ENCODE data around the gene ITIH6.
"Not testable (repeated sequence)": the region's sequence is repeated elsewhere in the genome, so short reads cannot be mapped to it uniquely, and the experiment has no call there.

ITIH6 gene

DNA sequence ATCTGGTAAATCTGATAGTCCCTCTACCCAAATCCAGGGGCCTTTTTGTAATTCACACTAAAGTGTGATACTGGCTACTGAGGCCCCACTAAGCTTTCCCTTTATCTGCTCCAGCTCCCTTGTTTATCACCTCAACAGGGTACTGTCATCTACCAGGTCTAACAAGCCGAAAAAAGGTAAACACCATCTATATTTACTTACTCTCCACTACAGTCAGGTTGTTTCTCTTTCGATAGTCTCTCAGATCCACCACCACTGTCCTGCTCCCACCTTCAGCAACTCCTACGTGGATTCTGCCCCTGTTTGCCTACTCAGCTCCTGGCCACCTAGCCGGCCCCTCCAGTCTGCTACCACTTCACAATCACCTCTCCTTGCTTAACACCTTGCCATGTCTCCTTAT, 3.3 kb downstream of the ITIH6 start:
- DNase-seq: no peak

DNA sequence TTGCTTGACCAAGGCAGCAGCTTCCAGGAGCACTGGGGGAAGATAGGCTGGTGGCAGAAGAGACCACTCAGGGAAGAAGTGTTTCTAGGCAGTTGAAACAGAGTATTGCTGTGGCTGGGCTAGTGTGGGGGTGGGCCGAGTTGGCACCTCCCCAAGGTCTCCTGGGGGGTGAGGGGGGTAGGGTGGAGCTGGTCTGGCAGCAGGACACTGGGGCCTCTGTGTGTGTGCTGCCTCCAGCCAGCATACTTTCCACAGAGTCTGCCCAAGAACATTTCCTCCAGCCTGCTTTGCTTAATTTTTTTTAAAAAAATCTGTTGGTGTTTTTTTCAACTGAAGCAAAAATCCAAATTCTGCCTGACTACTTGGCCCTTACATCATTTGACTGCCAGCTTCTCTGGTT, 4.0 kb downstream of the ITIH6 start:
- DNase-seq: no peak

DNA sequence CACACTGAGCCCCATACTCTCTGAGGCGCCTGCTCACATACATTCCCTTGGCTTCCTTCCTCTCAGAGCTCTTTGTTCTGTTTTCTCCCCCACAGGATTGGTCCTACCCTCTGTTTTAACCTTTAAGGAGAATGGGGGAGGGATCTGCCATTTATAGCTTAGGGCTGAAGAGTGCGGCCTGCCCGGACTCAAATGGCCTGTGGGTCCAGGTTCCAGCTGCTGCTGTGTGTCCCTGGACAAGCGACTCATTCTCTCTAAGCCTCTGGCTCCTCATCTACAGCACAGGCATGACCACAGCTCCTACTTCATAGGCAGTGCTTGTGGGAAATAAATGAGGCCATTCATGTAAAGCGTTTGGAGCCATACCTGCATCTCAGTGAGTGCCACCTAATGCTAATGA, 8.7 kb downstream of the ITIH6 start:
- DNase-seq: not testable (repeated sequence)

DNA sequence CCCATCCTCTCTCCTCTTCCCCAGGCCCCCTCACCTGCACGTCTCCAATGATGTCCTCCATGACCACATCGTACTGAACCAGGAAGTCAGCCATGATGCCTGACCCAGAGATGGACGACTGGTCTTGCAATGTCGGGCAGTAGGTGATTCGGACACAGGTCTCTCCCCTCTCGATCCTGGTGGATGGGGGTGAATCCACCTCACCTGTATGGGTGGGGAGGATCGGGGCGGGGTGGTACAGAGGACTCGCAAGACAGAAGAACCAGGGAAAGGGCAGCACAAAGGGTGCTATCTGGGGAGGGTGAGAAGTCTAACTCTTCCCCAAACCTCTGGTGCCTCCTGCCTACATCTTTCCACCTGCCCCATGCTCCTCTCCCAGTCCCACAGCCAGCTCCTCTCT, 9.6 kb downstream of the ITIH6 start:
- no peak for DNase-seq

DNA sequence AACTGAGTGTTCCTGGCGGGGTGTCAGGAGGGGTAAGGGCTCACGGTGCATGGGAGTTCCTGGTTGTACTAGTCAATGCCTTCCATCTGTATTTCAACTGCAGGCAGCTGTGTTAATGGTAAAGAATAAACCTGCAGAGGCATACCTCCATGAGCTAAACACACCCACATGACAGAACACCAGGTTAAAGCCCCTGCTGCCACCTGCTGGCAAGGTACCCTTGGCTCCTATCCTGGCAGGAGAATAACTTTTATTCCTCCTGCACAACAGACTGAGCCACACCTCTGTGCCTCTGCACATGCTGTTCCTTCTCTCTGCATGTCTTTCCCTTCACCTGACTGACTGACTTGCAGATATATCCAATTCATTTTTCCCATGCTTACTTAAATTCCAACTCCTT, 11.1 kb downstream of the ITIH6 start:
- no peak for DNase-seq

DNA sequence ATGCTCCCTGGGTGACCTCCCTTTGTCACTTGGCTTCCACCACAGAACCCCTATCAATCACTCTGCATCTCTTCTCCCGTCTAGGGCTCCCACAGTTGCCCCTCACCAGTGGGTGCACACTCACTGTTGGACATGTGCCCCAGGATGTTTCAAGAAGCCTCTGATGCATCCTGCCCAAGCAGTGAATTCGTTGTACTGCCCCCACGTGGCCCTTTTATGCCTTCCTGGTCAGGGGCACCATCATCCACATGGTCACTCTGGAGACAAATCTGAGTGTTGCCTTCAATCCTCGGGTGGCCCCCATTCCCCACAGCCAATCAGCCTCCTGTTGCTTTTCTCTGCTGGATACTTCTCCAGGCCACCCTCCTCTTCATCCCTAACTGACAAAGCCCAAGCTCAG, 12.2 kb downstream of the ITIH6 start:
- DNase-seq: no peak

DNA sequence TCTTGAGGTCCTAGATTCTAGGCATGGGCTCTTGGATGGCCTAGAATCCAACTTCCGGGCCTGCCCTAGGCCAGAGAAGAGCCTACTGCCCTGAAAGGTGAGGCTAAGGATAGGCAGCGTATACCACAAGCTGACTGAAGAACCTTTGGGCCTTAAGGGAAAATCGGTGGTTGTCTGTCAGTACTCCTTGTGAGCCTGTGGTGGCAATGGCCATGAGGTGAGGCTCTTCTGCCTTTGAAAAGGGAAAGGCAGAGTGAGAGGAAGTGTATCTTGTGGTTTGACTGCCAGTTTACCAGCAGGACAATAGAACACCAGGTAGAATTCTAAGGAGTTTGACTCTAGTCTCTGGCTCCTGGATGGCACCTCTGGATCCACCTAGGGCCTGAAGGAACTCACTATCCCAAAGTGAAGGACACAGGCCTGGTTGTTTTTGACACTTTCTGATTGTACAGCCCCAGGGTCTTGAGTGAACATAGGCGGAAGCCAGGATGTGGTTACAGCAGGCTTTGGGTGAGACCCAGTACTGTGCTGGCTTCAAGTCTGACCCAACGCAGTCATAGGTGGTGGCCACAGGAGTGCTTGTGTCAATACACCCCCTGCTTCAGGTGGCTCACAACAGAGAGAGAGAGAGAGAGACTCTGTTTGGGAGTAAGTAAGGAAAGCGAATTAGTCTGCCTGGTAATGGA, 20.9 kb downstream of the ITIH6 start:
- DNase-seq: no peak

DNA sequence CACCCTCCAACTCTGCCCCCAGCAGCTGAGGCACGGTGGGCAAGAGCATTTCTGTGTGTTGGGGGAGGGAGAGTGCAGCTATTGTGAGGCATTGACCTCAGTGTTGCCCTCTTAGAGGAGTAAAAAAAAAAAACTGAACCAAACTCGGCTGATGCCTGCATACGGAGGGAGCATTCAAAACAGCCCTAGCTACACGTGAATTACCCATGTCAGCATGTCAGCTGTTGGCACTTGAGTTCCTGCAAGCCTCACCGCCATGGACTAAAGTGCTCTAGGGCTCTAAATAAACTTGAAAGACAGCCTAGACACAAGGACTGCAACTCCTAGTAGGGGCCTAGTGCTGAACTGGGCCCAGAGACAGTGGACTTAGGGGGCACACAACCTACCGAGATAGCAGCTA, 22.0 kb downstream of the ITIH6 start:
- DNase-seq: no peak

DNA sequence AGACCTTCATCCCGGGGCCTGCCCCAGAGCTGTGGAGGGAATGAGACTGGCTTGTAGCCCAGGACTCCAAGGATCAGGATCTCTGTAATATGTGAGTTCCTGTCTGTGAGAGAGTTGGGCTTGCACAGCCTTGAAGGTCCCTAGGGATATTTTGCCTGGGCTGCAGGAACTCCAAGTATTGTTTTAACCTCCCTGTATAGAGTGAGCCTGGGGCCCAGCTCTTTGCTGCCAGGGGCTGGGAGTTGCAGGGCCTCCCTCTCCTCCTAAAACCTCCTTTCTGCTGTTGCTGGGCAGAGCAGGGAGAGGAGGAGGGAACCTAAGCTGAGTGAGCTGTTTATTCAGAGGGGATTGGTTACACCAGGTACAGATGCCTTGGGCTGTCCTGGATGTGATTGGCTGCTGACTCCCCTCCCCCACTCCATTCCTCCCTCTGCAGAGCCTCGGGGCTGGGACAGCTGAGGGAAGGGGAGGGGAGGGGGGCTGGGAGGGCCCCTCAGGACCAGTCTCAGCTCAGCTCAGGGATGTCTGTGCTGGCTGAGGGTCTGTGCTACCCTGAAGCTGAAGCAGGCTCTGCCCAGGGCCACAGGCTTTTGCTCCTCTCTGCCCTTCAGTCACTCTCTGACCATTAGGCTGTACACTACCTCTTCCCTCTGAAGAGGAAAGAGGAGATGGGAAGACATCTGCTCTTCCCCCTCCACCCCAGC, 23.5 kb downstream of the ITIH6 start:
- not testable (repeated sequence) for DNase-seq

DNA sequence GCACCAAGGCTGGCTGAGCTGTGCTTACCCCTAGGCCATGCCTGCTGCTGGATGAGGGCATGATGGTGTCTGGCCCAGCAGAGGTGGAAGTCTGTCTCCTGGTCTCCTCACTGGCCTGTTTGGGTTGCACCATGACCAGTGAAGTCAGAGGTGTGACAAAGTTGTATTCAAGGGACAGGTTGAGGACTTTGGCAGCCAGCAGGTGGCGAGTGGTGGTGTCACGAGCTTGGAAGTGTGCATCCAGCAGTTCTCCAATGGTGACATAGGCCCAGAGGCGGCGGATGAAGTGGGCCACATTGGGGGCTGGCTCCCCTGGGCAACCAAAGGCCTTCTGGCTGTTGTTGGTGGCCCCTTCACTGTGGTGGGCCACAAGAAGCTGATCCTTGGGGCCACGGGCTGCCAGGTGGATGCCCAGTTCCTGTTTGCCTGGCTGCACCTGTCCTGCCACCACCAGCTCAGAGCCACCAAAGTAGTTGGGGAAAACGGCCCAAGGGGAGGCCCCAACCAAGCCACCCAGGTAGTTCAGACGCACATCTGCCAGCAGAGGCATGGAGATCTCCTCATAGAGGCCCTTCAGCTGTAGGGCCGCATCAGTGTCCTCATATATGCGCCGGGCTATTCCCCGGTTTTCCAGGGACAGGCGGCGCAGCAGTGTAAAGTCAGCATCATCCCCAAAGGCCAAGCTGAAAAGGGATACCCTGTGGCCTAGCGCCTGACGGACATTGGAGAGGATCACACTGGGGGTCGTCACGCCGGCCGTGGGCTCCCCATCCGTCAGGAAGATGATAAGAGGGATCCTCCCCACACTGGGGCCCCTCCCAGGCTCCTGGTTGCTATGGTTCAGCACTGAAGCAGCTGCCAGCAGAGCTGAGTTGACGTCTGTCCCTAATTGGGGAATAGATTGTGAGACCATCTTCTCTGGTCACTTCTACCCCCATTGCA, 39.7 kb downstream of the ITIH6 start:
- no peak for DNase-seq

DNA sequence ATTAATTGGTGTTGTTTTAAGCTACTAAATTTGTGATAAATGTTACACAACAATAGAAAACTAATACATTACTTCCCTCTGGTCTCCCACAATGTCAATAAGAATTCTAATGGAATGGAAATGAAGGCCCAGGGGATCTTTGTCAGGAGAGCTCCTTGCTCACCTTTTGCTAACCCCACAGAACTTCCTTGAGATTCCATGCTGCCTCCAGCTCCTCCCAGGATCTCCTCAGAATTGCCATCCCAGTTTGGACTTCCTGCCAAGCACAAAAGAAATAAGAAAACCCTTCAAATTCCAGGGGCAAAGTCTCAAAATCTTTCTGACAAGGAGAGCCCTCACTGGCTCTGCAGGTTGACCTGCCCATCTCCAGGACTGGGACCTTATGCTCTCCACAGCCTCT, 43.2 kb downstream of the ITIH6 start:
- DNase-seq: no peak

DNA sequence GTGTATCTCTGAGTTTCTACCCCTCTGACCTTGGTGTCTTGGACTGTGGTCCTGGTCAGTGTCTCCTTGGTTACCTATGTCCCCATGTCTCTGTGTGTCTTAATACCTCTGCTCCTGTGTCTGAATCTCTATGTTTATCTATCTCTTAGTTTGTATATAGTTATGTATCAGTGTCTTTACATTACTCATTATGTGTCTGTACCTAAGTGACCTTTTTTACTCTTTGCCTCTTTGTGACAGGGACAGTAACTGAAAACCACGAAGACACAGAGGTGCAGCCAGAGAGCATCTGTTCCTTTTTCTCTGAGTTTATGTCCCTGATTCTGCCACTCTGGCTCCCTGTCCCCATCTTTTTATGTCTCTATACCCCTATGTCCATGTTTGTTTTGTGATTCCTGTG, 49.4 kb downstream of the ITIH6 start:
- DNase-seq: no peak

DNA sequence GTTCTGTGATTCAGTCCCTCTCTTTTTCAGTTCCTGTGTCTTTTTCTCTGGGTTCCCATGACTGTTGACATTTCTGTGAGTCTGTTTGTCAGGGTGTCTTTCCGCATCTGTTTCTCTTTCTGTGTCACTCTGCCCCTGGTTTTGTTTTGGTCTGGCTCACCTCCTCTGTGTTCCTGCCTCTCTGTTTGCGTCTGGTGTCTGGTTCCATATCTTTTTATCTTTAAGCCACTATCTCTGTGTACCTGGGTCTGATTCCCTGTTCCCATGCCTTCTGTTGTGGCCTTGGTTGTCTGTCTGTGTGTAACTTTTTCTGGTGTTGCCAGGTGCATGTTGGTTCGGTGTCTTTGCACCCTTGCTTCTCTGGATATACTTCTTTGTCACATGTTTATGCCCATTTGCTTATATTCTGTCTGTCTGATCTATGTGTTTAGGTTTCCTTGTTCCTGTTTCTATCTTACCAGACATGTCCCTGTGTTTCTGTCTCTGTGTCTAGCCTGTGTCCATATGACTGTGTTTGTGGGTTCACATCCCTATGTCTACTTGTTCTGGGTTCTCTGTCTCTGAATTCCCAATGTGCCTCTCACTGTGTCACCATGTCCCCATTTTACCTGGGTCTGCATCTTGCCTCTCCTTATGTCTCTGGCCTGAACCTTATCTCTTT, 50.2 kb downstream of the ITIH6 start:
- no peak for DNase-seq

DNA sequence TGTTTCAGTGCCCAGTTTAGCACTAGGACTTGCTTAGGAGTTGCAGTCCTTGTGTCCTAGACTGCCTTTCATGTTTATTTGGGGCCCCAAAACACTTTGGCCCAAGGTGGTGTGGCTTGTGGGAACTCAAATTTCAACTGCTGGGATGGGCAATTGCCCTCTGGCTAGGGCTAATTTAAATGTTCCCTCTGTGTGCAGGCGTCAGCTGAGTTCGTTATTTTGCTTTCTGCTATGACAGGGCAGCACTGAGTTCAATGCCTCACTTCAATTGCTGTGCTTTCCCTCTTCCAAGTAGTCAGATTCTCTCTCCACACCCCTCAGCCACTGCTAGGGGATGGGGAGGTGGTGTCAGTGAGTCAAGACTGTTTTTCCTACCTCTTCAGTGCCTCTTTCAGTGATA, 51.1 kb downstream of the ITIH6 start:
- no peak for DNase-seq

DNA sequence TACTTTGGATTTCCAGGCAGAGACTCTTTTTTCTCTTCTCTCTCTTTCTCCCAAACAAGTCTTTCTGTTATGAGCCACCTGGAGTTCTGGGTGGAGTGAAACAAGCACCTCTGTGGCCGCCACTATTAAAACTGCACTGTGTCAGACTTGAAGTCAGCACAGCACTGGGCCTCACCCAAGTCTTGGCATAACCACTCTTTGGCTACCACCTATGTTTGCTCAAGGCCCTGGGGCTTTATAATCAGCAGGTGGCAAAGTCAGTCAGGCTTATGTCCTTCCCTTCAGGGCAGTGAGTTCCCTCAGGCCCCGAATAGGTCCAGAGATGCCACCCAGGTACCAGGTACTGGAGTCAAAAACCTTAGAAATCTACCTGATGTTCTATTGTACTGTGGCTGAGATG, 52.4 kb downstream of the ITIH6 start:
- DNase-seq: no peak

DNA sequence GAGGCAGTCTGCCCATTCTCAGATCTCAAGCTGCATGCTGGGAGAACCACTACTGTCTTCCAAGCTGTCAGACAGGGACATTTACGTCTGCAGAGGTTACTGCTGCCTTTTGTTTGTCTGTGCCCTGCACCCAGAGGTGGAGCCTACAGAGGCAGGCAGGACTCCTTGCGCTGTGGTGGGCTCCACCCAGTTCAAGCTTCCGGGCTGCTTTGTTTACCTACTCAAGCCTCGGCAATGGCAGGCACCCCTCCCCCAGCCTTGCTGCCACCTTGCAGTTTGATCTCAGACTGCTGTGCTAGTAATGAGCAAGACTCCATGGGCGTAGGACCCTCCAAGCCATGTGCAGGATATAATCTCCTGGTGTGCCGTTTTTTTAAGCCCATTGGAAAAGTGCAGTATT, 59.5 kb downstream of the ITIH6 start:
- DNase-seq: not testable (repeated sequence)

DNA sequence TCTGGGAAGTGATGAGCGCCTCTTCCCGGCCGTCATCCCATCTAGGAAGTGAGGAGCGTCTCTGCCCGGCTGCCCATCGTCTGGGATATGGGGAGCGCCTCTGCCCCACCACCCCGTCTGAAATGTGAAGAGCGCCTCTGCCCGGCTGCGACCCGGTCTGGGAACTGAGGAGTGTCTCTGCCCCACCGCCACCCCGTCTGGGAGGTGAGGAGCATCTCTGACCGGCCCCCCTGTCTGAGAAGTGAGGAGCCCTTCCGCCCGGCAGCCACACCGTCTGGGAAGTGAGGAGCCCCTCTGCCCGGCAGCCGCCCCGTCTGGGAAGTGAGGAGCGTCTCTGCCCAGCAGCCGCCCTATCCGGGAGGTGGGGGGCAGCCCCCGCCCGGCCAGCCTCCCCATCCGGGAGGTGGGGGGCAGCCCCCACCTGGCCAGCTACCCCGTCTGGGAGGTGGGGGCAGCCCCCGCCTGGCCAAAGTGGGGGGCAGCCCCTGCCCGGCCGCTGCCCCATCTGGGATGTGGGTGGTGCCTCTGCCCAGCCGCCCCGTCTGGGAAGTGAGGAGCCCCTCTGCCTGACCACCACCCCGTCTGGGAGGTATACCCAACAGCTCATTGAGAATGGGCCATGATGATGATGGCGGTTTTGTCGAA, 61.6 kb downstream of the ITIH6 start:
- not testable (repeated sequence) for DNase-seq

DNA sequence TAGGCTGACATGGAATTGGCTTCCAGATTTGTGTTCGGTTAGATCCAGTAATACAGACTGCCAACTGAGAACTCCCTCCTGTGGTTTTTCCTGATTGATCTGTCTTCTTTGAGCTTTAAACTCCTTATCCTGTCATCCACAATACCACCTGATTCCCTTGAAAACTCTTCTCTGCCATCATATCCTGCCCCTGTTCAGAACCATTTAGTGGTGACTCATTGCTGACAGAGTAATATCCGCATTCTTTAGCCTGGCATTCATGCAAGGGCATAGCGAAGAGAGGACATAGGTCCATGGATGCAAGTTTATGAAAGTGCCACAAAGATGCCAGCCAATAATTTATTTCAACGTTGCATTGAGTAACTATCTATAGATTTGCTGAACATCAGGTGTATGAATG, 76.6 kb downstream of the ITIH6 start:
- DNase-seq: no peak

DNA sequence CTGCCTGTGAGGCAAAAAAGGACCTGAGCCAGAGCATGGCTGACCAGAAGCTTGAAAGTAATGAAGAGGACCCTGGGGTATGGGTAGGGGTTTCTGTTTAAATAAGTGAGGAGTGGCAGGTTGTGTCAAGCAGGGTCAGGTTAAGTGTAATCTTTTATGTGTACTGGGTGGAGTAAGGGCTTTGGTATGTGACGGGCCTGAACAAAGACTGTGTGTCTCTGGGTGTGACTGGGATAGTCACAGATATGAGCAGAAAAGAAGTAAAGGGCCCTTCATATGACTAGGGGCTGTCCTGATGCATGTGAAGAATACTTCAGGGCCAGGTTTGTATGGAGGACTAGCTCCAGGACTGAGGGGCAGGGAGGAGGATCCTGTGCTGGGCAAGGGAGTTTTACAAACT, 82.4 kb downstream of the ITIH6 start:
- DNase-seq: no peak

DNA sequence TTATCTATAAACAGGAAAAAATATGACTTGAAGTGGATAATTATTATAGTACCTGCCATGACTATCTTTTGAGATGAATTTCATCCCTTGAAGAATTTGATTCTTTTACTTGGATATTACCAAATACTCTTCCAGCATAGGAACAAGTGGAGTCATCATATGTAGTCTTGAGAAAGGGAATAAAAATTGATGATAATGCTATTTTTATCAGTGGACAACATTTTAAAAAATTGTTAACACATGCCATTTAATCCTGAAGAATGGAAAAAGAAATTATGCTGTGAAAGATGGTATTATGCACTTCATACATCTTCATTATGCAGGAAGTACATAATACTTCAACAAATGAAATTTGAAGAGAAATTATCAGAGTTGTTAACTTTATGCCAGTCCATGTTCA, 83.6 kb downstream of the ITIH6 start:
- DNase-seq: no peak

DNA sequence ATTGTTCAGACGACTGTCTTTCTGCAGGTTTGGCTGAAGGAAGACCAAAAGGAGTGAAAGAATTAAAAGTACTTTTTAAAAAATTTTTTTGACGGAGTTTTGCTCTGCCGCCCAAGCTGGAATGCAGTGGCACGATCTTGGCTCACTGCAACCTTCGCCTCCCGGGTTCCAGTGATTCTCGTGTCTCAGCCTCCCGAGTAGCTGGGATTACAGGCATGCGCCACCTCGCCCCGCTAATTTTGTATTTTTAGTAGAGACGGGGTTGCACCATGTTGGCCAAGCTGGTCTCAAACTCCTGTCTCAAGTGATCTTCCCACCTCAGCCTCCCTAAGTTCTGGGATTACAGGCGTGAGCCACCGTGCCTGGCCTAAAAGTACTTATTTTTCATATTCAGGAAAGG, 86.3 kb downstream of the ITIH6 start:
- DNase-seq: no peak

DNA sequence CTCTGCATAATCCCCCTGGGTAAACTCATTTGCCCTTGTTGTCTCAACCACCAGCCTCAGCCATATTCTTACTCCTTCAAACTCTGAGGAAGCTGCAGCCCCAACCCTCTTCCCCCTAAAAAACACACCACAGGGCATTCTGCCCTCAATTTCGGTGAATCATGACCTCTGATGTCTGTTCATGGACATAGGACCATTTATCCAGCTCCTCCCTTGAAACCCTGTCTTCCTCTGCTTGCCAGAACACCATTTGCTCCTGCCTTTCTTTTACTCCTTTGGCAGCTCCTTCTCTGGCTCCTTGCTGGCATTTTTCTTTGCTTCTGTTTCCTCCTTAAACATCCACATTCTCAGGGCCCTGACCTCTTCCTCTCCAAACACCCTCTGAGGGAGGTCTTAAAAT, 87.1 kb downstream of the ITIH6 start:
- DNase-seq: no peak

DNA sequence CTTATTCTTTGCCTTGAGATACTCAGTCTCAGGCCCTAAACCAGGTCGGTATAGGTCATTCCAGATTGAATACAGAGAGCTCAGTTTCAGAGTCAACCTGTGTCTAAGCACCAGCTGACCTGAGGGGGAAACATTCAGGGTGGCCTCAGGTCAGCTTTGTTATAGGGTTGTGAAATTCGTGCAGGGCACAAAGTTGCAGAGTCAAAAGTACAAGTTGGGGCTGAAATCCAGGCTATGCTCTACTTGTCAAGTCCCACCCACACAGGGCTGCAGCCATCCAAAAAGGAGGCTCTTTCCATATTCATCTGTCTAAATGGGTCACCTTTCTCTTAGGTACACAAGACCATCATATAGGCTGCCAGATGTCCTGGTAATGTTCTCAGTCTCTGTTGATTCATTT, 89.7 kb downstream of the ITIH6 start:
- no peak for DNase-seq
